ENCODE results near the gene WAC.
A peak's percentile ranks its signal among the peaks of the same experiment; 100 is the strongest.
"Not testable (repeated sequence)": the region's sequence is repeated elsewhere in the genome, so short reads cannot be mapped to it uniquely, and the experiment has no call there.

WAC gene

DNA sequence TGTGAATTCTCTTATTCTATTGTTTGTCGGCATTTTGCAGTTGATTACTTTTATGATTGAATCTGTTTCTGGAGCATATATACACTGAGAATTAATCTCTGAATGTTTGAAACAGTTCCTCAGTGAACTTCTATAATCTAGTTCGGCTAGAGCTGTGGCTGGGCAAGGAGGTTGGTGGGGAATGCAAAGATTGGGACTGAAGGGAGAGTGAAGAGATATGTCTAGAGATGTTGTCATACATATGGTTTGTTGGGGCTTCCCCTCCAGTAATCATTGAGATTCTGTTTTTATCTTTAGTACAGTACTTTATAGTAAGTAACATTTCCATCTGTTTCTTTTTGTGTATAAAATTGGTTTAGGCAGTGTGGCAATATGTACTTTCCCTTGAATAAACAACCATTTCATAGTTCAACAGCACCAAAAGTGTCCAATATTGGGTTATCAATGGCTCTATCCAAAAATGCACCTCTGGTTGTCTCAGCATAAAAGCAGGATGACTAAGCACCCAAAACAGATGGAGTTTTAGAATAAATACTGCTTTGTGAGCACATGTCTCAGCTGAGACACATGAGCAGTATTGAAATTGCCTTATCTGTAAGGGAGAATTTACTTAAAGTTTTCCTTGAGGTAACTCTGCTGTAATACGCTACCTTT is 36.7 kb downstream of the WAC start:
- DNase-seq, result no peak

DNA sequence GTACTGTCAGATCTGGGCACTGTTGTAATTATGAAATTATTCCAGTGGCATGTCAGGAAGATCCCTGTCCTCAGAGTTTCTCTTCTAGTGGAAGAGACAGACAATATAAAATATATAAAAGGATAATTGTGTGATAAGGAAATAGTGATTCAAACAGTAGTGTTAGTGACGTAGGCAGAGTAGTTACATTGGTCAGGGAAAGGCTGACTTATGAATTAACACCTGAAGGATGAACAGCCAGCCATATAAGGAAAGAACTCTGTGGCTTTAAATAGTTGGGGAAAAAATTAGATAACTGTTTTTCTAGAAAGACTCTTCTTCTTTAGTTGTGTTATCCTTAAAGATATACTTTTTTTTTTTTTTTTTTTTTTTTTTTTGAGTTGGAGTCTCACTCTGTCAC is 37.7 kb downstream of the WAC start:
- no peak for DNase-seq

DNA sequence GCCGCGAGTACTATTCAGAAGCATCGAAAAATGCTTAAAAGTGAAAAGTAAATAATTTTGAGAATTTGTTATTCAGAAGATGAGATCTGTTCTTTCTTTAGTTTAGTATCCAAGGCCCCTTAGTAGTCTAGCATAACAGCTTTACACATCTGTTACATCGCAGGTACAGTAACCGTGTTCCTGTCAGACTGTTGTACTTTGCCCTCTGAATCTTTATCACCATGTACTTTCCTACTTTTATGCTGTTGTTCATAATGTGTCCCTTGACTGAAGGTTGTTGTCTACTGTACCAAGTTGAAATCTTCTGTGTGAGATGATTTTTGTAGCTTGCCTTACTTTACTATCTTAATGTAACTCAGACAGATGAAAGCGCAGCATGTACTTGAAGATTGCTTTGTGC is 38.3 kb downstream of the WAC start:
- no peak for DNase-seq

DNA sequence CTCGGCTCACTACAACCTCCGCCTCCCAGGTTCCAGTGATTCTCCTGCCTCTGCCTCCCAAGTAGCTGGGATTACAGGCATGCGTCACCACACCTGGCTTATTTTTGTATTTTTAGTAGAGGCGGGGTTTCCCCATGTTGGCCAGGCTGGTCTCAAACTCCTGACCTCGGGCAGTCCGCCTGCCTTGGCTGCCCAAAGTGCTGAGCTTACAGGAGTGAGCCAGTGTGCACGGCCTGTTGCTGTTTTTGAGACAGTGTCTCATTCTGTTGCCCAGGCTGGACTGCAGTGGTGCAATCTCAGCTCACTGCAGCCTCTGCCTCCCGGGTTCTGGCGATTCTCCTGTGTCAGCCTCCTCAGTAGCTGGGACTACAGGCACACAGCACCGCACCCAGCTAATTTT is 41.3 kb downstream of the WAC start:
- DNase-seq, result not testable (repeated sequence)

DNA sequence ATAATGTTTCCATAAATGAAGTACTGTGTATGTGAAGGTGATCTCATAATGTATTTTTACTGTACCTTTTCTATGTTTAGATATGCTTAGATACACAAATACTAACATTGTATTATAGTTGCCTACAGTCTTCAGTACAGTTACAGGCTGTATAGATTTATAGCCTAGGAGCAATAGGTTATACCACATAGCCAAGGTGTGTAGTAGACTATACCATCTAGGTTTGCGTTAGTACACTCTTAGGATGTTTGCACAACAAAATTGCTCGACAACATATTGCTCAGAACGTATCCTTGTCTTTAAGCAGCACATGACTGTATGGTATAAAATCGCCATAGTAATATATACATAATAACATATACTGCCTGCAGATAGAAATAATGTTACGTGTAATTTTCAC is 42.9 kb downstream of the WAC start:
- no peak for DNase-seq

DNA sequence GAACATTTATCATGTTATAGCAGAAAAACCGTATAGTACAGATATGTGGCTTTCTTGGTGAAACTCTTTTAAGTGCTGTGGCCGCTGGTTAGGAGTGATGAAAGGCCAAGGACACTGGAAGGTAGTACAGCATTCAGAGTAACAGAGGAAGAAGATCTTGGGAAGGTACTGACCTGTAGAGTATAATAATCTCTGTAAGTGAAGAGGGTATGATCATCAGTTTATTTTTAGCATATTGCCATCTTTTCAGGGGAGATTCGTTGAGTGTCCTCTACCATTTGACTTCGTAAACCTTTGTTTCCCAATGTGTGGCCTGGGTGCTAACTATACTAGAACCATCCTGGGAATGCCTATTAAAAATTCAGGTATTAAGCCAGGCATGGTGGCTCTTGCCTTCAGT is 44.6 kb downstream of the WAC start:
- DNase-seq, result no peak

DNA sequence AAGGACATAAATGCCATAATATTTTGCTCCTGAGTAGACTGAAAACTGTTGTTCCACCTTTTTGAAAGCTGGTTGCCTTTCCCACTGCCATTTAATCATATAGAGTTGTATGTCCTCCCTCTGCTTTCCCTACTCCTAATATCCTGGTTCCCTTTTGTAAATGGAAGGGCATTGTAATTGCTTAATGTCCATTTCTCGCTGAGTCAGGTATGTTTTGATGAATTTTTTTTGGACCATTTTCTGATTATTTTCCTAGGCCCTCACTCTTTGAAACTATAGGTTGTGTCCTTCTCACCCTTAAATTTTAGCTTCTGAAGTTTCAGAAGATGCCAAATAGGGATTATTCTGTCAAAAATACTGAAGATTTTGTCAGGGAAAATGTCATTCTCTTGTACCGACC is 45.5 kb downstream of the WAC start:
- no peak for DNase-seq

DNA sequence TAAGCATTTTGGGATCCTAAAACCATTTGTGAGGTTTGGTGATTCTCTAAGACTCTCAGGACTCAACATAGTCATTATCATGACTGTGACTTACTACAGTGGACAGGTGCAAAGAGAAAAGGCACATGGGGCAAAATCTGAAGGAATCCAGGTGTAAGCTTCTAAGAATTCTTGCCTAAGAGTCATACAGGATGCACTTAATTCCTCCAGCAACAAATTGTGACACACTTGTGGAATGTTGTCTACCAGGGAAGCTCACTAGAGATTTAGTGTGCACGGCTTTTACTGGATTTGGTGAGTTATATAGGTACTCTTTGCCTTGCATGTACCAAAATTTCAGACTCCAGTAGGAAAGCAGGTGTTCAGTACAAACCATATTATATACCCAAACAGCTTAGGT is 47.9 kb downstream of the WAC start:
- no peak for DNase-seq

DNA sequence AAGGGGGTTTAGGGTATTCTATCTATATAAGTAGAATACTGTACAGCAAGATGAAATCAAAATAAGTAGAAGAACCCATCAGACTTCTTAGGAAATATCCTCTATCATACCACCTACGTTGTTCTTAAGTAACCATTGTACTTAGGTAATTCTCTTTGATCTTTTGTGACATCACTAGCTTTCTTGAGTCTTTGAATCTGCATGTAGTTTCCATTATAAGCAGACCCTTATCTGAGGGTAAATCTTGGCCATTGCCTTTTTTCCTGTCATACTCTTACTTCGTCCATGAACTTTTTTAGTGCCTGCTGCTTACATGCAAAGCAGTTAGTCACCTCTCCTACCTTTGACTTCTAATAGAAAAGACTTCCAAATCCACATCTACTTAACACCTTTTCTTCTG is 49.0 kb downstream of the WAC start:
- no peak for DNase-seq

DNA sequence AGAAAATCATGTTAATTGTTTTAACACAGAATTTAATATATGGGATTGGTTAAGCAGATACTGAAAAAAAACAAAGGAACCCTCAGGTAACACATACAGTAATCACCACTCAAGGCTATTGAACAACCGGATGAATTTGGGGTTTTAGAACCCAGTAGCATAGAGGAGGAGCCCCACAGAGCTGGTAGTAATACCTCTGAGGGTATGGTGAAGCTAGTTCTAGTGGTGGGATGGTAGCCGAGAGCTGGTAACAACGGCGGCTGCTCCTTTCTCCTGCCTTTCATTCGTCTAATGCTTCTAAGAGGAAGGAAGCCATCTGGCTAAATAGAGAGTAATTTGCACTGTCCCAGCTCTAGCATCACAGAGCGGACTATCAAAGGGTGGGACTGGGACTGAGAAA is 52.2 kb downstream of the WAC start:
- DNase-seq, result no peak

DNA sequence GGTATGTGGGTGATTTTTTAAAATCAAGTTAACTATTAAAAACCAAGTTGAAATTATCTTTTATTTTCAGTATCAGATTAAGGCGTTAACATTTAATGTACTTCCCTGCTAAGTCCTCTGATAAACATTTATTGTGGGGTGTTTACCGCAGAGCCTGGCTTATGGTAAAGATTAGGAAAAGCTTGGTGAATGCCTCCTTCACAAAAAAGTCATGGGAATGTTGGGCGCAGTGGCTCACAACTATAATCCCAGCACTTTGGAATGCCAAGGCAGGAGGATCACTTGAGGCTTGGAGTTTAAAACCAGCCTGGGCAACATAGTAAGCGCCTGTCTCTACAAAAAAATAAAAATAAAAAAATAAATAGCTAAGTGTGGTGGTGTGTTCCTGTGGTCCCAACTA is 53.3 kb downstream of the WAC start:
- no peak for DNase-seq

DNA sequence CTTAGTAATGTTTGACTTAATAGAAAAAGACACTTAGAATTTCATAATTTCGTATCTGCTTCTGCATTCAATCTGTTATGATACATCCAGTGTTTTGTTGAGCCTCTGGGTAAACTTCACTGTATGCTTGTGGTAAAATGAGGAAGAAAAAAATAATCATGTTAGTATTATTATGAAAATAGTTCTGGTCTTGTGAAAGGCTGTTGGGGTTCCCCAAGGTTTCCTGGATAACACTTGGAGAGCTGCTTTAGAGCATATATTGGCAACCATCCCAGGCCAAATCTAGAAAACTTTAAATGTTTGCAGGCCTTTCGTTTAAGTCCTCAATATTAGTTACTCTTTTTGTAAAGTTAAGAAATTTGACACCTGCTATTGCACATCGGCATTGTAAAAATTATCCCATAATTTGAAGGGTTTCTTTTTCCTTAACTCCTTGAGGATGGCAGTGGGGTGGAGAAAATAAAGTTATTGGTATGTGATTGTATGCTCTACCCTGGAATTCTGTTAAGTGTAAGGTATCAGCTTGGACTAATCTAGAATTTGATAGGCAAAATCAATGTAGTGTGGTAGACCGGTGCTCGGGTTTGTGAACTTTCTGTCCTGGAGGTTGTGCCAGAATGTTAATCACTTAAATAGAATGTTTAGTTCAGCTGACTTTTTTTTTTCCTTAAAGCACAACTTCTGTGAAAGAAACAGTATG is 54.5 kb downstream of the WAC start:
- DNase-seq, result peak; percentile 89 to 90

DNA sequence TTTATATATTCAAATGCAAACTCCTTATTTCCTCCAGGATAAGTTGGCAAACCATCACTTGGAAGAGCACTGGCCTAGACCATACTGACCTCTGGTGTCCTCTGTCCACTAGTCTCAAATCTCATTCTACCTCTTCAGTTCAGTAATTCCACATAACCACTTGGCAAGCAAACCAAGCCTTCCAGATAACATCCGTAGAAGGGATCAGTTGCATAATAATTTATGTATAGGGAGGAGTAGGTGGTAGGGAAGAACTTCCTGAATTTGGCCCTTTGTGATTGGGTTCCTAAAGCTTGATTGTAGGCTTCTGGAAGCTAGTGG is 55.0 kb downstream of the WAC start:
- DNase-seq, result peak; percentile 31 to 69

DNA sequence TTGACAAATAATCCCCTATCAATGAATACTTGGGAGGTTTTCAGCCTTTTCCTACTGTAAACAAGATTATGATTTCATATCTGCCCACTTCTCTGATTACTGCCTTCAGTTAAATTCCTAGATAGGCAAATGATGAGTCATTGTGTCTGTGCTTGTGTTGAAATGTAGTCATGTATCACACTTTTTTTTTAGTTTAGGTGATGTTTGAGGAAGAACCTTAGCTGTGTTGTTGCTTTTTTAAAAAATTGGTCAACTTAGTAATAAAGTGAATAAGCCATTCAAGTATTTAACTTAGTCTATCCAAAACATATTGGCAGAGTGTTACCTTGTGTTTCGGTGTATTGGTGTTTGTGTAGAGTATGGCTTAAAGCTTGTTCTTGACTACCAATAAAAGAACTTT is 60.0 kb downstream of the WAC start:
- DNase-seq, result peak; percentile 68 to 90

DNA sequence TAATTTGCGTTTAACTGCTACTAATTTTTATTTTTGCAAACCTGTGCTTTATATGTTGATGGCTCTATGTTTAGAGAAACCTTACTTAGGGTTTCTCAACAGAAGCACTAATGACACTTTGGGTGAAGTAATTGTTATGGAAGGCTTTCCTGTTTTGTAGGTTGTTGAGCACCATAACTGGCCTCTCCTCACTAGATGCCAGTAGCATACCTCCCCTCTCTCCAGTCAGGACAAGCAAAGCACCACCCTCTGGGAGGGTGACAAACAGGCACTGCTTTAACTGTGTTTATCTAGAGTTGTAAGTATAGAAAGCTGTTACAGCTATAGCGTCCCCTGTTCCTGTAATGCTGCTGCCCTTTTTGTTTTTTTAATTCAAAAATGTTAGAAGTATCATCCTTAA is 60.9 kb downstream of the WAC start:
- no peak for DNase-seq

DNA sequence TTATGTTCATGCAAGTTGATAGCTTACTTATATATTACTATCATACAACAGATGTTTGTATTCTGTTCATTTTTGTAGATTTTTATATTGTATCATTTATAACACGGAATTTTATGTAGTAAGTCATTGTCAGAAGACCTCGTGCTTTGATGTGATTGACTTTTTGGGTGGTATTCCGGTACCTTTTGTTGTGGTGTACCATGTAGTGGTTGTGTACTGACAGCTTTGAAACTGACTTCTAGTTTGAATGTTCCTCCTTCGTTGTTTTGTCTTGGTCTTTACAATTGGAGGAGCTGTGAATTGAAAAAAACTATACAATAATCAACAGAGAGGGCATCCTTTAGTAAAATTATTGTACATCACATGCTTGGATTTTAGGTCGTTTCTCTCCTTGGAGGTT is 61.5 kb downstream of the WAC start:
- DNase-seq, result no peak

DNA sequence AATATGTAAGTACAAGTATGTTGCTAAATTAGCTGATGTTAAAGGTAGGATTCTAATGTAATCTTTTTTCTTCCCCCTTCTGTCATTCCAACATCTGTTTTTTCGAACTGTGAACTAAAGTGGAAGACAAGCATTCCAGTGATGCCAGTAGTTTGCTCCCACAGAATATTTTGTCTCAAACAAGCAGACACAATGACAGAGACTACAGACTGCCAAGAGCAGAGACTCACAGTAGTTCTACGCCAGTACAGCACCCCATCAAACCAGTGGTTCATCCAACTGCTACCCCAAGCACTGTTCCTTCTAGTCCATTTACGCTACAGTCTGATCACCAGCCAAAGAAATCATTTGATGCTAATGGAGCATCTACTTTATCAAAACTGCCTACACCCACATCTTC is 62.7 kb downstream of the WAC start:
- no peak for DNase-seq

DNA sequence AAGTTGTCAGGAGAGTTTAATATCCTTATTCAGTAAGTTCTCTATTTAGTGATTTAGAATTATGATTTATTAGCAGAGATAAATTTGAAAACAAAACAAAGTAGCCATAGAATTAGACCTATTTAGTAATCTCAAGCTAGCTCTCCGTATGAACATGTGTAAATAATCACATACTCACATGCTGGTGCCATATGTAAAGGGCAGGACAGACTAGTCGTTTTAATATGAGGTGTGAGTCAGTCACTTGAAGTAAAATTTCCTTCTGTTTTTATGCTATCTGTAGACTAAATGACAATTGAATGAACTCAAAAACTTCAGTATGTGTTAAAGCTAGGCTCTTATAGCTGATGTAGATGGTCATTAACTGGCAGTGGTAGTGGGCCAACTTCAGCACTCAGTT is 67.1 kb downstream of the WAC start:
- DNase-seq, result no peak

DNA sequence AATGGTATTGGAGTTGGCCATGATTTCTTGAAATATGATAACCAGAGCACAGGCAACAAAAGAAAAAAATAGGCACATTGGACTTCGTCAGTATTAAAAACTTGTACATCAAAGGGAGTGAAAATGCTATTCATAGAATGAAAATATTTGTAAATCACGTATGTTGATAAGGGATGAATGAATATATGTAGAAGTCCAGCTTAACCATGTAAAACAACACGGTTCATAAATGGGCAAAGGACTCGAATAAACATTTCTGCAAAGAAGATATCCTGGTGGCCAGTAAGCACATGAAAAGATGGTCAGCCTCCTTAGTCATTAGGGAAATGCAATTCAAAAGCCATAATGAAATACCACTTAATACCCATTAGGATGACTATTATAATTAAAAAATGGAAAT is 68.1 kb downstream of the WAC start:
- DNase-seq, result no peak

DNA sequence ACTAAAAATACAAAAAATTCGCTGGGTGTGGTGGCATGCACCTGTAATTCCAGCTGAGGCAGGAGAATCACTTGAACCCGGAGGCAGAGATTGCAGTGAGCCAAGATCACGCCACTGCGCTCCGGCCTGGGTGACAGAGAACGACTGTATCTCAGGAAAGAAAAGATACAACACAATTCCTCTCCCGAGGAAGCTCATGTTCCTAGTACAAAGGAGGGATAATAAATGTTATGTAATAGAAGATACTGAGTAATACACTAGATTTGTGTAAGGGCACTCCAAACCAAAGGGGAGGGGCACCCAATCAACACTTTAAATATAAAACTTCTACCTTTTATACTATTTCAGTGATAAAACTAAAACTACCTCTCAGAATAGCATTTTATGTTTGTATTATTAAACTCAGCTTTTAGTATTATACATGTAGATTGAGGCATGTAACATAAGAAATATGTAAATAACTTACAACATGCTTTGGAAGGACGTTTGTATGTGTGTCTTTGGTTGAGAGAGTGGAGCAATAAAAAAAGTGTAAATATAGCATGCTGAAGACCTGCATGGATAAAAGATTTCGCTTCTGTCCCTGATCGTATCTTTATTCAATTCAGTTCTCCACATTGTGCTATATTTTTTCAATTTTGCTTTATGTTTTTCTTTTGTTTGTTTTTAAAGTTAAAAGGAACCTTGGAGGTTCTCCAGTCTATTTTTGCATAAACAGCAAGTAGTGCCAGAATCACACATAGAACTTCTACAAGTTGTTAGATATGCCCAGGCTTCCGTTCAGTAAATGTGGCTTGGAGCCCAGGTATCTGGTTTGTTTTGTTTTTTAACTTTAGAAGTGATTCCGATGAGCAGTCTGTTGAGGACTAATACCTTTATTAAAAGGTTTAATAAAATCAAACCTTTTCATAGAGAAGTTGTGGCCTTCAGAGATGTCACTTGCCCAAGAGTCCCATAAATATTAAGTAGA is 71.9 kb downstream of the WAC start:
- DNase-seq, result no peak

DNA sequence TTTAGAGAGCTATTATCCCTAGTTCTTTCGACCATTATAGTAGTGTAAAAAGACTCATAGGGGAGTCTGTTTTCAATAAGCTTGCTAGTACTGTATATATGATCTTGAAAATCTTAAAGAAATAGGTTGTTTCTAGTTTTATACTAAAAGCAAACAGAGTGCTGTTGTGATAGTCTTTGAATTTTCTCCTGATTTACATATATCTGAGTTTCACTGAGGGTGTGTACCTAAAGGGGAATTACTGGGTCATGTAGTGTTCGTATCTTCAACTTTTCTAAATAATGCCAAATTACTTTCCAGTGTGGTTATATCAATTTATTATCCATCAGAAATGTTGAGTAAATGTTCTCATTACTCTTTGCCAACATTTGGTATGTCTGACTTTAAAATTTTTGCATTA is 73.7 kb downstream of the WAC start:
- DNase-seq, result no peak

DNA sequence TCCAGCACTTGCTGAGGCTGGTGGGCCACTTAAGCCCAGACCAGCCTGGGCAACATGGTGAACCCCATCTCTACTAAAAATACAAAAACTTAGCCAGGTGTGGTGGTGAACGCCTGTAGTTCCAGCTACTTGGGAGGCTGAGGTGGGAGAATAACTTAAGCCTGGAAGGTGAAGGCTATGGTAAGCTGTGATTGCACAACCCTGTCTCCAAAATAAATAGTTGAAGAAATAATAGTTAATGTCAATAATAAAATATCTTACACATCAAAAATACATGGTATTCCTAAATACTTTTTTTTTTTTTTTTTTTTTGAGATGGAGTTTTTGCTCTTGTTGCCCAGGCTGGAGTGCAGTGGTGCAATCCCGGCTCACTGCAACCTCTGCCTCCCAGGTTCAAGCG is 76.7 kb downstream of the WAC start:
- not testable (repeated sequence) for DNase-seq

DNA sequence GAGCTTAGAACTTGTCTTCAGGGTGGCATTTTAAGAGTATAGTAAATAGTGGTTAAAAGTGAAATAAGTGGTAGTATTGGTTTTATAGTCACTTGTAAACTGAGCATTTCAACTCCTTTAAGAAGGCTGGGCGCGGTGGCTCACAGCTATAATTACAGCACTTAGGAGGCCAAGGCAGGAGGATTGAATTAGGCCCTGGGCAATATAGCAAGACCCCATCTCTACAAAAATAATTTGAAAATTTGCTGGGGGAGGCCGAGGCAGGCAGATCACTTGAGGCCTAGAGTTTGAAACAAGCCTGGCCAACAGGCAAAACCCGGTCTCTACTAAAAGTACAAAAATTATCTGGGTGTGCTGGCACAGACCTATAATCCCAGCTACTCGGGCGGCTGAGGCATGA is 80.0 kb downstream of the WAC start:
- DNase-seq, result no peak

DNA sequence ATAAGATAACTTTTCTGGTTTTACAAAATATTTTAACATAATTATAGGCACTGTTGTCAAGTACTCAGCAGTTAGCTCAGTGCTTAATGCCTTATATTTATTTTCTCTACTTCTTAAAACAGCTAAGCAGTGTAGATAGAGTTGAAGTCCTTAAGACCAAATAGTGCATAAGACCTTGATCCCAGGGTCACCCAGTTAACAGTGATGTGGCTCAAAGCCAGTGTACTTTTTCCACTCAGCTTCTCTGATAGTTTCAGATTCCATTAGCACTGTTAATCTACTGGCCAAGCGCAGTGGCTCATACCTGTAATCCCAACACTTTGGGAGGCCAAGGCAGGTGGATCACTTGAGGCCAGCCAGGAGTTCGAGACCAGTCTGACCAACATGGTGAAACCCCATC is 83.6 kb downstream of the WAC start:
- DNase-seq, result no peak
